ENCODE data around the gene AP2A1. TPM values are rescaled to one million over a fixed set of nuclear protein-coding genes. Genes with fewer than 3 reads are reported as not detected.

Gene AP2A1
- total RNA-seq, 2 experiments from 2014 or later: 85.3 to 102 TPM

- H3K36me3 Mint-ChIP-seq: peaks cover 4% of the 10 kb centered on the region
- H3K9me3 Mint-ChIP-seq (ENCODE audit: low read depth): no peaks in the 10 kb centered on the region
- CTCF ChIA-PET: no interaction called here
- no peak for DNase-seq
- no peaks in the 10 kb centered on the region for H3K27me3 Mint-ChIP-seq
- no peak for ATAC-seq
- no peak overlapping the region for H3K27ac Mint-ChIP-seq
- no peak overlapping the region for H3K4me3 Mint-ChIP-seq
- peaks cover 34% of the 10 kb centered on the region for H3K4me1 Mint-ChIP-seq
Measured at GRCh38 chr19:49772850-49773432, 6.1 kb downstream of the AP2A1 start.

- Mint-ChIP-seq H3K9me3 (ENCODE audit: low read depth) (no peaks in the 10 kb centered on the region), H3K27me3 (no peaks in the 10 kb centered on the region), H3K36me3 (peaks cover 4% of the 10 kb centered on the region), H3K4me1 (peaks cover 32% of the 10 kb centered on the region), H3K27ac (peak overlapping the region; percentile 0), H3K4me3 (no peak overlapping the region)
- CTCF ChIA-PET: no interaction called here
- DNase-seq (no peak), ATAC-seq (no peak)
Measured at GRCh38 chr19:49773663-49774350, 7.0 kb downstream of the AP2A1 start.

GRCh38 chr19:49774969-49775368 is 8.2 kb downstream of the AP2A1 start:
- Mint-ChIP-seq H3K27ac (no peak overlapping the region), H3K4me3 (no peak overlapping the region), H3K27me3 (no peaks in the 10 kb centered on the region), H3K9me3 (ENCODE audit: low read depth) (no peaks in the 10 kb centered on the region), H3K4me1 (peaks cover 30% of the 10 kb centered on the region), H3K36me3 (peaks cover 4% of the 10 kb centered on the region)
- DNase-seq (no peak), ATAC-seq (no peak)
- CTCF ChIA-PET: no interaction called here

GRCh38 chr19:49775742-49776370 is 9.1 kb downstream of the AP2A1 start:
- Mint-ChIP-seq H3K27ac (peak overlapping the region; percentile 67), H3K4me3 (no peak overlapping the region), H3K4me1 (peaks cover 30% of the 10 kb centered on the region), H3K36me3 (peaks cover 7% of the 10 kb centered on the region), H3K9me3 (ENCODE audit: low read depth) (no peaks in the 10 kb centered on the region), H3K27me3 (no peaks in the 10 kb centered on the region)
- CTCF ChIA-PET: interaction anchor here (1.0 kb wide), 1 partner anchor 9 kb away, joined by 3 read pairs; the partner anchor contains the start of gene AP2A1
- ATAC-seq (peak; percentile 46), DNase-seq (peak; percentile 53)

GRCh38 chr19:49776371-49776764 is 9.6 kb downstream of the AP2A1 start:
- peaks cover 7% of the 10 kb centered on the region for H3K36me3 Mint-ChIP-seq
- ATAC-seq: no peak
- CTCF ChIA-PET: interaction anchor here (0.6 to 1.0 kb wide), 2 partner anchors 9 to 272 kb away, joined by 3 to 4 read pairs; partner anchors contain the start of gene AP2A1
- H3K4me3 Mint-ChIP-seq: no peak overlapping the region
- peaks cover 30% of the 10 kb centered on the region for H3K4me1 Mint-ChIP-seq
- H3K27ac Mint-ChIP-seq: peak overlapping the region; percentile 39
- no peaks in the 10 kb centered on the region for H3K9me3 Mint-ChIP-seq (ENCODE audit: low read depth)
- H3K27me3 Mint-ChIP-seq: no peaks in the 10 kb centered on the region
- DNase-seq: no peak

GRCh38 chr19:49779731-49780555 is 13.1 kb downstream of the AP2A1 start:
- no peak overlapping the region for H3K27ac Mint-ChIP-seq
- ATAC-seq (no peak), DNase-seq (no peak)
- H3K4me3 Mint-ChIP-seq: no peak overlapping the region
- CTCF ChIA-PET: no interaction called here
- peaks cover 25% of the 10 kb centered on the region for H3K4me1 Mint-ChIP-seq
- no peaks in the 10 kb centered on the region for H3K9me3 Mint-ChIP-seq (ENCODE audit: low read depth)
- no peaks in the 10 kb centered on the region for H3K27me3 Mint-ChIP-seq
- peaks cover 20% of the 10 kb centered on the region for H3K36me3 Mint-ChIP-seq

GRCh38 chr19:49780861-49781260 is 14.1 kb downstream of the AP2A1 start:
- Mint-ChIP-seq H3K4me3 (no peak overlapping the region), H3K9me3 (ENCODE audit: low read depth) (no peaks in the 10 kb centered on the region), H3K27me3 (no peaks in the 10 kb centered on the region), H3K27ac (peak overlapping the region; percentile 44), H3K4me1 (peaks cover 19% of the 10 kb centered on the region), H3K36me3 (peaks cover 25% of the 10 kb centered on the region)
- ATAC-seq (no peak), DNase-seq (no peak)
- CTCF ChIA-PET: no interaction called here

GRCh38 chr19:49781394-49781793 is 14.6 kb downstream of the AP2A1 start:
- ATAC-seq (no peak), DNase-seq (no peak)
- Mint-ChIP-seq H3K36me3 (peaks cover 25% of the 10 kb centered on the region), H3K4me3 (no peak overlapping the region), H3K27me3 (no peaks in the 10 kb centered on the region), H3K27ac (no peak overlapping the region), H3K4me1 (peaks cover 13% of the 10 kb centered on the region), H3K9me3 (ENCODE audit: low read depth) (no peaks in the 10 kb centered on the region)
- CTCF ChIA-PET: no interaction called here

GRCh38 chr19:49782515-49782914 is 15.7 kb downstream of the AP2A1 start:
- Mint-ChIP-seq H3K27ac (no peak overlapping the region), H3K9me3 (ENCODE audit: low read depth) (no peaks in the 10 kb centered on the region), H3K36me3 (peaks cover 27% of the 10 kb centered on the region), H3K4me3 (no peak overlapping the region), H3K4me1 (peaks cover 11% of the 10 kb centered on the region), H3K27me3 (no peaks in the 10 kb centered on the region)
- DNase-seq: no peak
- no peak for ATAC-seq
- CTCF ChIA-PET: no interaction called here

- CTCF ChIA-PET: no interaction called here
- Mint-ChIP-seq H3K4me1 (no peaks in the 10 kb centered on the region), H3K27me3 (no peaks in the 10 kb centered on the region), H3K4me3 (no peak overlapping the region), H3K9me3 (ENCODE audit: low read depth) (no peaks in the 10 kb centered on the region), H3K36me3 (peaks cover 29% of the 10 kb centered on the region), H3K27ac (no peak overlapping the region)
- no peak for DNase-seq
- ATAC-seq: no peak
Measured at GRCh38 chr19:49786376-49786820, 19.6 kb downstream of the AP2A1 start.

- H3K27me3 Mint-ChIP-seq: no peaks in the 10 kb centered on the region
- CTCF ChIA-PET: no interaction called here
- H3K36me3 Mint-ChIP-seq: peaks cover 26% of the 10 kb centered on the region
- no peak for ATAC-seq
- DNase-seq: no peak
- no peaks in the 10 kb centered on the region for H3K4me1 Mint-ChIP-seq
- no peak overlapping the region for H3K4me3 Mint-ChIP-seq
- no peaks in the 10 kb centered on the region for H3K9me3 Mint-ChIP-seq (ENCODE audit: low read depth)
- H3K27ac Mint-ChIP-seq: no peak overlapping the region
Measured at GRCh38 chr19:49787746-49788145, 20.9 kb downstream of the AP2A1 start.

GRCh38 chr19:49788857-49789256 is 22.1 kb downstream of the AP2A1 start:
- no peak overlapping the region for H3K27ac Mint-ChIP-seq
- H3K4me3 Mint-ChIP-seq: no peak overlapping the region
- no peaks in the 10 kb centered on the region for H3K4me1 Mint-ChIP-seq
- no peak for DNase-seq
- H3K27me3 Mint-ChIP-seq: no peaks in the 10 kb centered on the region
- H3K36me3 Mint-ChIP-seq: peaks cover 17% of the 10 kb centered on the region
- no peaks in the 10 kb centered on the region for H3K9me3 Mint-ChIP-seq (ENCODE audit: low read depth)
- no peak for ATAC-seq
- CTCF ChIA-PET: no interaction called here

GRCh38 chr19:49790866-49791265 is 24.1 kb downstream of the AP2A1 start:
- H3K36me3 Mint-ChIP-seq: peaks cover 14% of the 10 kb centered on the region
- DNase-seq: no peak
- H3K27me3 Mint-ChIP-seq: no peaks in the 10 kb centered on the region
- no peaks in the 10 kb centered on the region for H3K4me1 Mint-ChIP-seq
- H3K27ac Mint-ChIP-seq: no peak overlapping the region
- CTCF ChIA-PET: interaction anchor here (0.5 kb wide), 1 partner anchor 112 kb away, joined by 3 read pairs; no protein-coding TSS in a partner anchor
- no peak for ATAC-seq
- no peak overlapping the region for H3K4me3 Mint-ChIP-seq
- H3K9me3 Mint-ChIP-seq (ENCODE audit: low read depth): no peaks in the 10 kb centered on the region

Measured in activated CD8-positive, alpha-beta memory T cell treated with anti-CD3 and anti-CD28 coated beads, Interleukin-2, amount 10 ng/mL, durations not matched to agents 7 days and 5 days (primary cell).